IMR-90 (cell line): ENCODE results near the gene RALGAPA1. TPM values are rescaled to one million over a fixed set of nuclear protein-coding genes. Genes with fewer than 3 reads are reported as not detected.

Experiments used
- ATAC-seq: fragments of 200-7000 bp; cut with Tn5 transposase; 2 replicates; pipeline ENCODE4 v1.9.1; 2020; ENCODE audit warnings: low read depth, mild to moderate bottlenecking, moderate library complexity
- BruUV-seq: library from RNA; stranded (reverse); fragments of 400-500 nt; replicated peaks from 2 replicates; lab custom pipeline; 2021; lab: Mats Ljungman, UMichigan
- CTCF ChIA-PET: fragments of 300-600 bp; formaldehyde crosslinking; extraction: SDS; loops from one replicate; lab custom pipeline; 2021; ENCODE audit warnings: antibody characterized with exemption; lab: Yijun Ruan, JAX
- POLR2A ChIA-PET: fragments of 300-600 bp; sonication (Branson Sonifier 250); formaldehyde crosslinking; loops from one replicate; lab custom pipeline; 2022; ENCODE audit warnings: antibody characterized with exemption; ENCODE audit not compliant: unreplicated experiment; lab: Charles Lee
- DNase-seq: peaks from one replicate; pipeline ENCODE4 v3.0.0; 2013
- H2AFZ ChIP-seq: replicated peaks from 2 replicates; pipeline ENCODE3; 2013; ENCODE audit warnings: low read length, mild to moderate bottlenecking; ENCODE audit not compliant: poor library complexity
- H2AK5ac ChIP-seq: 2 replicates; pipeline ENCODE4 v1.6.1; 2013; ENCODE audit warnings: low read depth, low read length, inconsistent platforms
- H2AK9ac ChIP-seq: replicated peaks from 2 replicates; pipeline ENCODE3; 2013; ENCODE audit warnings: mild to moderate bottlenecking, low read depth, low read length, moderate library complexity; ENCODE audit not compliant: poor library complexity
- H2BK120ac ChIP-seq: 2 replicates; pipeline ENCODE4 v1.6.1; 2013; ENCODE audit warnings: low read depth, low read length, inconsistent platforms
- H2BK15ac ChIP-seq: 3 replicates; pipeline ENCODE4 v1.6.1; 2013; ENCODE audit warnings: low read depth, low read length, inconsistent platforms
- H2BK20ac ChIP-seq: 2 replicates; pipeline ENCODE4 v1.6.1; 2013; ENCODE audit warnings: low read depth, mild to moderate bottlenecking, inconsistent platforms, low read length, moderate library complexity
- H2BK5ac ChIP-seq: 2 replicates; pipeline ENCODE4 v1.6.1; 2013; ENCODE audit warnings: mild to moderate bottlenecking, low read depth, low read length, inconsistent platforms; ENCODE audit not compliant: poor library complexity, severe bottlenecking
- H3K14ac ChIP-seq: replicated peaks from 2 replicates; pipeline ENCODE4 v1.6.1; 2013; ENCODE audit warnings: low read depth, low read length, inconsistent platforms
- H3K18ac ChIP-seq: 2 replicates; pipeline ENCODE4 v1.6.1; 2013; ENCODE audit warnings: low read depth, low read length, control low read depth
- H3K23ac ChIP-seq: 2 replicates; pipeline ENCODE4 v1.6.1; 2013; ENCODE audit warnings: low read depth, low read length, inconsistent platforms
- H3K27ac ChIP-seq: 2 replicates; pipeline ENCODE4 v1.5.1; 2013; ENCODE audit warnings: mild to moderate bottlenecking, control low read depth, low read length; ENCODE audit not compliant: insufficient read depth
- H3K27me3 ChIP-seq: 2 replicates; pipeline ENCODE4 v1.6.1; 2013; ENCODE audit warnings: low read length; ENCODE audit not compliant: control insufficient read depth, insufficient read depth
- H3K36me3 ChIP-seq: 2 replicates; pipeline ENCODE4 v1.6.1; 2013; ENCODE audit warnings: low read length, mixed read lengths; ENCODE audit not compliant: control insufficient read depth, insufficient read depth
- H3K4ac ChIP-seq: 2 replicates; pipeline ENCODE4 v1.6.1; 2013; ENCODE audit warnings: low read depth, low read length, inconsistent platforms
- H3K4me1 ChIP-seq: 2 replicates; pipeline ENCODE4 v1.6.1; 2013; ENCODE audit warnings: low read length, mixed read lengths; ENCODE audit not compliant: control insufficient read depth, insufficient read depth
- H3K4me2 ChIP-seq: 2 replicates; pipeline ENCODE4 v1.6.1; 2013; ENCODE audit warnings: low read depth, mild to moderate bottlenecking, control low read depth, low read length, moderate library complexity
- H3K4me3 ChIP-seq: 2 replicates; pipeline ENCODE4 v1.5.1; 2013; ENCODE audit warnings: low read depth, mild to moderate bottlenecking, control low read depth, low read length, moderate library complexity; ENCODE audit not compliant: insufficient read depth
- H3K56ac ChIP-seq: 2 replicates; pipeline ENCODE4 v1.6.1; 2013; ENCODE audit warnings: low read length, inconsistent platforms; ENCODE audit not compliant: insufficient read depth; ENCODE audit errors: extremely low read depth
- H3K79me1 ChIP-seq, 2 experiments: 2 replicates each; pipeline ENCODE4 v1.6.1; 2013; ENCODE audit warnings: low read length in 2 of 2, inconsistent platforms in 1 of 2, low read depth in 1 of 2
- H3K9ac ChIP-seq: 2 replicates; pipeline ENCODE4 v1.6.1; 2013; ENCODE audit warnings: low read depth, low read length, control low read depth
- H3K9me1 ChIP-seq: 2 replicates; pipeline ENCODE4 v1.6.1; 2013; ENCODE audit warnings: low read length, inconsistent platforms; ENCODE audit not compliant: insufficient read depth
- H3K9me3 ChIP-seq: 2 replicates; pipeline ENCODE4 v1.6.1; 2013; ENCODE audit warnings: low read length; ENCODE audit not compliant: control insufficient read depth, insufficient read depth
- H4K20me1 ChIP-seq: 2 replicates; pipeline ENCODE4 v1.6.1; 2013; ENCODE audit warnings: low read length, inconsistent platforms; ENCODE audit not compliant: insufficient read depth
- H4K5ac ChIP-seq: 2 replicates; pipeline ENCODE4 v1.6.1; 2013; ENCODE audit warnings: mild to moderate bottlenecking, low read depth, low read length, control low read depth
- H4K8ac ChIP-seq, 2 experiments: 2 replicates each; pipeline ENCODE4 v1.6.1; 2013; ENCODE audit warnings: low read depth in 2 of 2, low read length in 2 of 2, control low read depth in 1 of 2, inconsistent platforms in 1 of 2
- H4K91ac ChIP-seq: 2 replicates; pipeline ENCODE4 v1.6.1; 2013; ENCODE audit warnings: low read depth, low read length, inconsistent platforms; ENCODE audit not compliant: insufficient read depth
- CEBPB ChIP-seq: IDR thresholded peaks from 2 replicates; pipeline ENCODE4 v1.6.1; 2012; ENCODE audit warnings: low read depth, low read length, improper control_type of control experiment
- CHD1 ChIP-seq: IDR thresholded peaks from 2 replicates; pipeline ENCODE4 v1.6.1; 2012; ENCODE audit warnings: low read depth, low read length, improper control_type of control experiment
- FOS ChIP-seq: fragments of 150-350 bp; IDR thresholded peaks from 2 replicates; pipeline ENCODE4 v1.6.1; 2016; ENCODE audit warnings: low read depth, low read length
- MAFK ChIP-seq: IDR thresholded peaks from 2 replicates; pipeline ENCODE4 v1.6.1; 2012; ENCODE audit warnings: low read depth, low read length, improper control_type of control experiment
- MAZ ChIP-seq: IDR thresholded peaks from 2 replicates; pipeline ENCODE4 v1.6.1; 2012; ENCODE audit warnings: low read depth, mild to moderate bottlenecking, low read length, improper control_type of control experiment, moderate library complexity, borderline replicate concordance
- MXI1 ChIP-seq: IDR thresholded peaks from 2 replicates; pipeline ENCODE4 v1.6.1; 2012; ENCODE audit warnings: low read depth, mild to moderate bottlenecking, low read length, moderate library complexity, borderline replicate concordance
- NFE2L2 ChIP-seq: fragments of 150-350 bp; IDR thresholded peaks from 2 replicates; pipeline ENCODE4 v1.6.1; 2016; ENCODE audit warnings: low read depth, mild to moderate bottlenecking, low read length
- POLR2A ChIP-seq: IDR thresholded peaks from 2 replicates; pipeline ENCODE4 v1.6.1; 2012; ENCODE audit warnings: mild to moderate bottlenecking, low read depth, low read length
- SMC3 ChIP-seq: fragments of 150-350 bp; IDR thresholded peaks from 2 replicates; pipeline ENCODE4 v1.6.1; 2016; ENCODE audit warnings: low read depth, mild to moderate bottlenecking, antibody characterized with exemption, low read length, moderate library complexity
- WGBS, 2 experiments: methylation state at CpG; one replicate each; pipeline versions ENCODE4 v1.1.5 to v1.1.7; 2013; ENCODE audit warnings: missing lambda C conversion rate in 2 of 2; ENCODE audit not compliant: insufficient read length in 1 of 2; ENCODE audit errors: extremely low coverage in 2 of 2; 5-methylcytosine and 5-hydroxymethylcytosine counted together
- dilution Hi-C: fragments of 300-500 bp; cut with HindIII; formaldehyde crosslinking; loops from one replicate; pipeline ENCODE4 v1.14.3; 2018; ENCODE audit warnings: low sequenced_read_pairs; ENCODE audit not compliant: unreplicated experiment
- in situ Hi-C: fragments of 300-500 bp; cut with MboI; formaldehyde crosslinking; loops from 3 replicates; pipeline ENCODE4 v1.14.3; 2019; ENCODE audit warnings: low sequenced_read_pairs, inconsistent platforms, mixed read lengths
- intact Hi-C: fragments of 100-400 bp; cut with micrococcal nuclease; formaldehyde crosslinking; loops from 2 replicates; pipeline ENCODE4 v1.10.0; 2022
- polyA plus RNA-seq, 3 experiments: library from polyadenylated mRNA; depleted of rRNA; stranded (reverse); fragments of >200 nt; gene quantifications; 2 replicates each; pipeline ENCODE4 v1.2.3, GENCODE V29; 2012; ENCODE audit warnings: low replicate concordance in 1 of 3
- total RNA-seq: library from RNA; depleted of rRNA; stranded (reverse); fragments of >200 nt; gene quantifications from 2 replicates; pipeline ENCODE4 v1.2.3, GENCODE V29; 2012

RALGAPA1 gene
- total and polyA plus RNA-seq, 2 of the 4 experiments (the other 2 are of a cell fraction), result 5.1 to 25.6 TPM

- no peak overlapping the region for H3K27ac ChIP-seq
These were observed 252.5 kb downstream of the RALGAPA1 start for GRCh38 chr14:35556548-35556947.

More at GRCh38 chr14:35556548-35556947, 252.5 kb downstream of the RALGAPA1 start:
- no CpG with 5 or more reads among the region's 1 CpG for WGBS, 2 experiments
- Histone ChIP-seq H3K4me1 (no peaks in the 10 kb centered on the region), H3K56ac (no peak overlapping the region), H2BK5ac (no peak overlapping the region), H3K23ac (no peak overlapping the region), H2BK20ac (no peak overlapping the region), H4K5ac (no peak overlapping the region), H2AK9ac (no peak overlapping the region), H3K4me3 (no peak overlapping the region), H3K14ac (no peak overlapping the region), H3K9me1 (no peaks in the 10 kb centered on the region), H3K36me3 (no peaks in the 10 kb centered on the region), H3K79me1 (no peaks in the 10 kb centered on the region), H4K91ac (no peak overlapping the region), H3K18ac (no peak overlapping the region), H3K9ac (no peak overlapping the region), H3K9me3 (no peaks in the 10 kb centered on the region), H2BK120ac (no peak overlapping the region), H2BK15ac (no peak overlapping the region), H2AK5ac (no peak overlapping the region), H4K20me1 (no peaks in the 10 kb centered on the region), H2AFZ (no peak overlapping the region), H3K4me2 (no peak overlapping the region), H4K8ac (no peak overlapping the region), H3K27me3 (no peaks in the 10 kb centered on the region), H3K4ac (no peak overlapping the region)
- TF ChIP-seq CHD1 (no peak), MAZ (no peak), POLR2A (no peak), SMC3 (no peak), CEBPB (no peak), FOS (no peak), MAFK (no peak), NFE2L2 (no peak), MXI1 (no peak)
- no TSS peak for BruUV-seq
- DNase-seq (no peak), ATAC-seq (no peak)
- ChIA-PET CTCF (no interaction called here), POLR2A (no interaction called here)
- intact Hi-C loops (no loop called here), dilution Hi-C loops (no loop called here), in situ Hi-C loops (no loop called here)
